GM19035 (cell line): Measurements from ENCODE around the gene KCNA3.

ENCODE experiments used
- ATAC-seq: cut with Tn5 transposase; IDR thresholded peaks from one replicate; pipeline ENCODE4 v1.9.1; 2021; ENCODE audit not compliant: unreplicated experiment

The KCNA3 gene

DNA sequence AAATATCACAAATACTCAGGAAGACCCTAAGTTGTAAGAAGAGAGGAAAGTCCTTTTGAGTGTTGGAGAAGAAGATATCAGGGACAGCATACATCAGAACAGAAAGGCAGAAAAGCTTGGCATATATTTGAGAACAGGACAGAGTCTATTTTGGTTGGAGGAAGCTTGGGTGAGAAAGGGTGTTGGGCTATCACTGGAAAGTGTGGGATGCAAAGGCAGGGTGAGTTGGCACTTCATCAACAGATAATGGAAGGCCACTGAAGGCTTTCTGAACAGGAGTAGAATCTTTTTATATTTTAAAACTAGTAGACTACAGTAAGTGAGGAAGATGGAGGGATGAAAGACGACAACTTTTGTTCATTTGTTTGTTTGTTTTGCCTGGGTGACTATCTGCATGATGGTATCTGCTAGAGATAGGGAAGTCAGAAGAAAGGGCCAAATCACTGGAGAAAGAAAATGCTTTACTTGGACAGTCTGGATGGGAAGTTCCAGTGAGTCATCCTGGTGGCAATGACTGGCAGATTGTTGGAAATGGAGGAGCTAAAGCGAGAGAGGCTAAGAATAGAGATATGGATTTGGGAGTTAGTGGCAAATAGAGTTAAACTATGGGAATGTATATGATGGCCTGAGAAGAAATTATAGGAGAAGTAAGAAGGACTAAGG is 34.9 kb downstream of the KCNA3 start:
- ATAC-seq: no peak

DNA sequence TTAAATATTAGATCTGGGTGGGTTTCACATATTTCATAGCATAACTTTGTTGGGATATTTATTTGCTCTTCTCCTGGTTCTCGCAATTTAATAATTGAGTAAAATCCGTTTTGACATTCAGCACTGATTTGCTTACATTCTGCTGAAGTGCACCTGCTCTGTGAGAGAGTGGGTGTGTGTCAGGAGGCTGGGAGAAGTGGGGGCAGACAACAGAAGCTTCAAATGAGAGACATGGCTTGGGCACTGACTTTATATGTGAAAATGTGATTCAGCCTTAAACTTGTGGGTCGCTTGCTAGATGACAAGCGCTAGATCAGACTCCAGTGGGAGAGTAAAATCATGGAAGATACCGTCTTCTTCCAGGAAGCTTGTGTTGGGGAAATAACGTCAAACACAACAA is 36.2 kb downstream of the KCNA3 start:
- ATAC-seq: no peak

DNA sequence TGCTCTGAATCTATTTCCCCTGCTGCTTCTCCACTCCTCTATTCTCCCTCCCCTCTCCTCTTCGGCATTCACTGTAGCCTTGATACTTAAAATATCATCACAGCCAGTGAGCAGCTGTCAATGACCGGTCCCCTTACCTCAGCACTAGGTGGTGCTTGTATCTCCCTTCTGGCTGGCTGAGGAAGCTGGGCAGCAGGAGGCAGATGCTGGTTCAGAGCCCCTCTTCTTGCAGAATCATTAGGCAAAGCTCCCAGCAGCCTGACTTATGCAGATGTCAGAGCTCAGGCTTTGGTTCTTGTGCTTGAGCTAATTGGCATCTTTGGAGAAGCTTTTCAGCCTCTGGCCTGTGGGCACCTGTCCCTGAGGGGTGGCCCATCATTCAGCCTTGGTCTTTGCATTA is 36.7 kb downstream of the KCNA3 start:
- ATAC-seq: no peak

DNA sequence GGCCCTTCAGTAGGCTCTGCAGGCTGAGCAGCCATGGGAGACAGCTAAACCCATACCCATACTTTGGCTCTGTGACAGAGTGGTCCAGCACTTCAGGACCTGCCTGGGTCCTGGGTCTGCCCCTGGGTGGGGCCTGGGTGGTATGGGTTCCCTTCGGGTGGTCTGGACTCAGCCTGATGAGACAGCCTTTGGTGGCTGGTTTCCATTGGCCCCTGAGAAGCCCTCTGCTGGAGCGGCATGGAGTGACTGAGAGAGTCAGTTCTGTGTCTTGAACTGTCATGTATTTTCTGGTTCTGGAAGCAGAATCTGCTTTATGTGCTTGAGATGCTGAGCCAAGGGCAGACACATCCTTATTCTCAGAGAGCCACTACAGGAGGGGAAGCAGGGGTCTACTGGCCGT is 37.3 kb downstream of the KCNA3 start:
- ATAC-seq: no peak

DNA sequence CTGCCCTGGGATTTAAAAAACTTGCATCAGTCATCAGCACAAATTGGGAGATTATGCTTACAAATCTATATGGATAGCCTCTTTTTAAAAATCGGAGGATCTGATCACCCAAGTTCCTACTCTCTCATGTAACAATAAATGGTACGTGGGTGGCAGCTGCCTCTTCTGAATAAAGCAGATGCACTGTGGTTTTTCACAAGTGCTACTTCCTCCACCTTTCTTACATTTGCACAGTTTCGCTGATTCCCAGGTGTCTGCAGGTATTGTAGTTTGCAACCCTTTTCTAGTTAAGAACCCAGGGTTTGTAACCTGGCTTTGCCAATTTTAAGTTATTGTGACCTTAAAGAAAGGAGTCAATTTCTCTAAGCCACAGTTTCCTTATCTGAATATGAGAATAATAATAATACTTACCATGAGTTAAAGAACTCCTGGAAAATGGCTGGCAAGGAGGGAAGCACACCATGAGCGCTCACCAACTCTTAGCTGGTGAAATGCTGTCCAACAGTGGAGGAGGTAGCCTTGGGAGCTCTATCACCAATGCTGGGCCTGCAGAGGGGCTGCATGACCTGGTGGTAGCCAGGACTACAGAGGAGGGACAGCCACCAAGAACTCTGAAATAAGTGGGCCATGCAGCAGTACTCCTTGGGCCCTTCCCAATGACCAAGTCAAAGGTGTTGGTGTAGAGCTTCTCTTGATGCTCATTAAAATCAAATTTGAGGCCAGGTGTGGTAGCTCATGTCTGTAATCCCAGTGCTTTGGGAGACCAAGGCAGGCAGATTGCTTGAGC is 38.4 kb downstream of the KCNA3 start:
- ATAC-seq: no peak

DNA sequence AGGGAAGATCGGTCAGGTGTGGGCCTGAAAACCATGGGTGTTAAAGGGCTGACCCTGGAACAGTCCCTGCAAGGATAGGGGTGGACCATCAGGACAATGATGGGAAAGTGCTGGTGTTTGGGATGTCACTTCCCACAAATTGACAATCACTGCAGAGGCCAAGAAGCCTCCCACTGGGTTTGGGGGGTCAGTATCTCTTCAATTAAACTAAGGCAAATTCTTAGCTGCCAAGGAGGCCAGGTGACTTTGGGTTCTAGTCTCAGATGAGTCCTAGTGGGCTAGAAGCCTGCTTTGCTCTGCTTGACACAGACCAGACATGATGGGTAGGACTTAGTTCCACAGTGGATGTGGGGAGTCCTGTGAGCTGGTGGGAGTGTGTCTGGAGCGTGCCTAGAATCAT is 39.3 kb downstream of the KCNA3 start:
- no peak for ATAC-seq

DNA sequence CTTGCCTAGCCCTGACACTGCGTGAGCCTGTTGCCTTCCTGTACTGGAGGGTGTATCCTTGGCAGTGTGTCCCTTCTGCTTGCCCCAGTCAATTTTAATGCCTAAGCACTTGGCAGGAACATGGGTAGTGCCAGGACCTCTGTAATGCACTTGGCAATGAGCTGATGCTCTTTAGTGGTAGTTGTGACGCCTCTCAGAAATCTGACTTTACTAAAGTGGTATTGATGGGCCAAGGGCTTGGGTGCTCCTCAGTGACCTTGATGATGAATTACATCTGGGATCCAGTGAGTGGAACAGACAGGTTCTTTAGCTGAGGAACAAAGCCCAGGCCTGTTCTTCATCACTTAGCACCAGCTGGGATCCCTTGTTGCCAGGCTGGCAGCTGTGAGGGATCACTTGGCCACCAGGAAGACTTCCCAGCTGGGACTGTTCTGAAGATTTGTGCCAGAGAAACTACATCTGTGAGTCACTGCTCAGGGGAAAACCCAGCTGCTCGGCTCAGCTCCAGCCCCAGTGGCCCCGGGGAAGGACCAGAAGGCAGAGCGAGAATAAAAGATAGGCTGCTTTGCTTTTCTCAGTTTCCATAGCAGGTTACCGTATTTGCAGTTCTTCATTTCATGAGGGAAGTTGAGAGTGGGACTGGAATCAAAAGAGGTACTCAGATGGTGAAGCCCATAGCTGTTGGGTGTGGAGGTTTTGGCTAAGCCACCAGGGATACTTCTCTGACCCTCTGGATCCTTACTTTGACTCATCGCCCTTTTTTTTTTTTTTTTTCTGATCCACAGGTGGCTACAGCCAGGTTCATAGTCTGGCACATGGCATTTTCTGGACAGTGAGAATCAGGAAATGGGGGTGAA is 40.1 kb downstream of the KCNA3 start:
- ATAC-seq: peak; percentile 58

DNA sequence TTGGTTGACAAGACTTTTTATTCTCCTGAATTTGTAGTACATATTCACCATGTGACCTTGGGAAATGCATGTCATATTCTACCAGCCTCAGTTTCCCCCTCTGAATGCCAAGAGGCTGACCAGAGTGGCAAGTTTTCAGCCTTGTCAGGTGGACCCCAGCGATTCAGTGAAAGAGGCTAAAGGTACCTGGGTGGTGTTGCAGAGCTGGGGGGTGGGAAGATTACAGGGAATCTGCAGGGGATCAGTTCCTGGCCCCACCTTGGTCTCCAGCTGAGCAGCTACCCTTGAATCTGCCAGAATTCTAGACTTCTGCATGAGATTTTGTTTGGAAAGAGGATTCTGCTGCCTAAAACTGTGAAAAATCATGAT is 40.7 kb downstream of the KCNA3 start:
- no peak for ATAC-seq

DNA sequence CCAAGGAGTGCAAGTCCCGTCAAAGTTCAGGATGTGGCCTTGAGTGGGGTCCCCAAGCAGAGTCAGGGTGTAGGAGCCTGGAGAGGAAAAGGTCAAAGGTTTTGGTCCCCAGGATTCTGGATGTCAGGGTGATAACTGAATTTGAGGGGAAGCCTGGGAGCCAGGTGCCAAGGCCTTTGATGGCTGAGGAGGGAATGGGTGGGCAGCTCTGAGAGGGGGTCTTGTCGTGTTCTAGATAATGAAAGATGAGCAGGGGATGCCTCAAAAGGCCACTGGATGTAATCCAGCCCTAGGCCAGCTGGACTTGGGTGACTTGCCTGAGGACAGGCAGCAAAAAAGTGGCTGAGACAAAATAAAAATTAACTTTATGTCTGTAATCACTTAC is 41.1 kb downstream of the KCNA3 start:
- ATAC-seq: no peak

DNA sequence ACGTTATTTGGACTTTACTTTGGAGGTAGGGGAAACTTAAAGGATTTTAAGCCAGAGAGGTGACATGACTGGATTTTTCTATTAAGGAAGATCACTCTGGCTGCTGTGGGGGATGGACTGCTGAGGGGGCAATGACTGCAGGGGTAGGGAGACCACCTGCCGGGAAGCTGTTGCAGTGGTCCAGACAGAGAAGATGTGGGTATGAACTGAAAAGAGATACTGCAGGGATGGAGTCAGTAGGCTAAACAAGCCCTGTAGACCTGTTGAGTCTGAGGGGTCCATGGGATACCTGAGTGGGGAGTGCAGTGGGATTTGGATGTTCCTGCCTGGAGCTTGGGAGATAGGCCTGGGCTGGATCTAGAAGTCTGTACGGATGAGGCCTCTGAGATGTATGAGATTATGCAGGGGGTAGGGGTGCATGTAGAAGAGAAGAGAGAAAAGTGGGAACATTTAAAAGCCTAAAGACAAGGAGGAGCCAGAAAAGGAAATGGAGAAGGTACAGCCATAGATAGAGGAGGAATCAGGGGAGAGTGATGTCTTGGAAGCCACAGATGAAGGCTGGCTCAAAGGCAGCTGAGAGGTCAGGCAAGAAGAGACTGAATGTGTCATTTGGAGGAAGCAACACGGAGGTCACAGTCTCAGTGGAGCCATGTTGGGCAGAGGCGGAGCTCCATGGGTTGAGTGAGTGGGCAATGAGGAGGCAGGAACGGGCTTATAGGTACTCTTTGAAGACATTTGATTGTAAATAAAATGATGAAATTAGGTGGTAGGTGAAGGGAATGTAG is 42.7 kb downstream of the KCNA3 start:
- ATAC-seq: no peak

DNA sequence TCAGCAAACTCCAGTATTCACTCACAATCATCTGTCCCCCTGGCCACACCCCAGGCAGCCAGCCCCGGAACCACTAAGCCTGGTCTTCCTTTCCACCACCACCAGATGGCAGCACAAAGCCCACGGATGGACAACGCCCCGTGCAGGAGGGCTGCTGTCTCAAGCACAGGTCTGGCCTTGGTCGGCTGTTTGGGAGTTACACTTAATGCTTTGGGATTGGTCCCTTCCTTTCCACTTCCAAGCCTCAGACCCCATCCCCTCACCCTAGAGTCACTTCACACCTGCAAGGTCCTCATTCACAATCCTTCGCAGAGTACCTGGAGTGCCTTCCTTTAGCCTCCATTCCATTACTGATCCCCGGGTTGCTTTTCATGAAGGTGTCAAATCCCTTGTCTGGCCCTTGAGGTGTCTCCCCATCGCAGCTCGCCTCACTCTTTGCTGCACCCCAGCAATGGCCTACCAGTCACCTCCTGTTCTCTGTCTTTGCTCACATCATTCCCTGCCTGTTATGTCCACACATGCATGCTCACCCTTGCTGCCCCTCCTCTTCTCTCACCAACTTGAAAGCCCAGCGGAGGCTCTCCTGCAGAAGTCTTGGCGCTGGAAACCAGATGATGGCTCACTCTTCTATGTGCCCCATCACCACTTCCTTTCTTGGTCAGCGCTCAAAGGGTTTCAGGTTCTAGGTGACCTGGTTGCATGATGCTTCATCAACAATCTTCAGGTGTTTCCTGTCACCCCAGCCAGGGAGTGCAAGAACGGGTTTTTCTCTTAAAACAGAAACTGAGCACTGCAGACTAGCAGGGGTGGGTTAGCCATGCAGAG is 43.7 kb downstream of the KCNA3 start:
- peak; percentile 58 for ATAC-seq

DNA sequence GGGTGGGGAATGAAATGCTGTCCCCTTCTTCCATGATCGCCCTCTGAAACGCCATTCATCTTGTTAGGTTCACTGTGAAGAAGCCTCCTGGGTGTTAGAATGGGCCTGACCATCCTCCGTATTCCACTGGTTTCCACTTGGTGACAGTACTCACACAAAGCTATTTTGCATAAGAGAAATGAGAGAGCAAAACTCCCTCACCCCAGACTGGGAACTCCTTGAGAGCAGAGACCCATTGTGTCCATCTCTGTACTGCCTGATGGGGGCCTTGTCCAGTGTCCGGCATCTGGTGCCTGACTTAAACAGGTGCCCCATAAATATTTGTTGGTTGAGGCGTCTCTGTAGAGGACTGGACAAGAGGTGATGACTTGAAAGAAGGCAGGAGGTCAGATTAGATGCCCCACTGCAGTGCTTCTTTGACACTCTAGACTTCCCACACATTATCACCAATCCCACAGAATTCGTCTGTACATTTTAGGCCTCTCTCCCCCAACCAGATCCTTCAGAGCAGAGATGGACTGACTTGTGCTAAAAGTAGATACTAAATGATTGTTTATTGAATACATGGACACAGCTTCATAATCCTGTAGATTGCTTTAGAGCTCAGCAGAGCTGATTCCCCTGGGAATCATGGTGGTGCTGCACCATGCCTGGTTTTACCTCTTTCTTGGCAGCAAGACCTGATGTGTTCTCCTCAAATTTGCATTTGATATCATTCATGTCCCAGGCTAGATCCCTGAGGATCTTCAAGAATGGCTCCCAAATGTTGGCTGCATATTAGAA is 46.2 kb downstream of the KCNA3 start:
- ATAC-seq: no peak

DNA sequence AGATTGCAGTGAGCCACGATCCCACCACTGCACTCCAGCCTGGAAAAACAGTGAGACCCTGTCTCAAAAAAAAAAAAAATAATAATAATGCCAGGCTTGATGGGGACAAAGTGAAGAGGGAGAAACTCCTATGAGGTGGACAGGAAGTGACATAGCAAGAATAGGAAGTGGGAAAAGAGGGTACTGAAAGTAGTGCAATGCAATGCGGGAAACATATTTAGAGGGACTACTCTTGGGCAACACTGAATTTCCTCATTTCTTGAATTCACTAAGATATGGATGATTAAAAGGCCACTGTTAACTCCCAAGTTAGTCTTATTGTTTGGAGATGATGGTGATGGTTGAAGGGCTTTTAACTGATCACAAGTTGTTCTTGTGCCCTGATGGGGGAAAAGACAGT is 47.0 kb downstream of the KCNA3 start:
- ATAC-seq: no peak

DNA sequence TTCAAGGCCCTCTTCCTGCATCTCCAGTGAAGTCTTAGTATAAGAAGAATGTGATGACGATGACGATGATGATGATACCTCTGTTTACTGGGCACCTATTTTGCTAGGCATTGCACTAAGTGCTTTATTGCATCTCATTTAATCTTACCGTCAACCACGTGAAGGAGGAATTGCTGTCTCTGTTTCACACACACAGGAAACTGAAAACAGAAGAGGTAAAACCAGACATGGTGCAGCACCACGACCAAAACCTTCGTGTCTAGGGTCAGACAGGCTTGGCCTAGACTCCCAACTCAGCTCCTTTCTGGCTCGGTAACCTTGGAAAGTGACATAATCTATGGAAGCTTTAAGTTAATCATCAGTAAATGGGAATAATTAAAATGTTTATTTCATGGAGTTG is 47.9 kb downstream of the KCNA3 start:
- no peak for ATAC-seq
